RWPE2 (cell line): ENCODE measurements around the gene E2F4.
A peak's percentile ranks its signal among the peaks of the same experiment; 100 is the strongest.

ENCODE experiments used
- ATAC-seq: fragments of 200-7000 bp; cut with Tn5 transposase; 3 replicates; pipeline ENCODE4 v1.9.1; 2021; ENCODE audit warnings: low read depth
- DNase-seq: peaks from one replicate; pipeline ENCODE4 v3.0.0-alpha.2; 2020; ENCODE audit warnings: low spot score
- H3K27ac ChIP-seq: fragments of 450-650 bp; 2 replicates; pipeline ENCODE4 v1.5.1; 2017; ENCODE audit warnings: mild to moderate bottlenecking; ENCODE audit not compliant: poor library complexity, severe bottlenecking
- H3K27me3 ChIP-seq: fragments of 250-450 bp; sonication (Bioruptor Pico); 2 replicates; pipeline ENCODE4 v1.5.1; 2021; ENCODE audit warnings: mild to moderate bottlenecking, moderate library complexity; ENCODE audit not compliant: insufficient read depth, poor library complexity, severe bottlenecking
- H3K36me3 ChIP-seq: fragments of 250-450 bp; sonication (Bioruptor Pico); 2 replicates; pipeline ENCODE4 v1.5.1; 2020; ENCODE audit warnings: low read depth, mild to moderate bottlenecking, moderate library complexity
- H3K4me1 ChIP-seq: fragments of 250-450 bp; sonication (Bioruptor Pico); 2 replicates; pipeline ENCODE4 v1.5.1; 2021; ENCODE audit warnings: mild to moderate bottlenecking, moderate library complexity; ENCODE audit not compliant: insufficient read depth, poor library complexity, severe bottlenecking
- H3K4me3 ChIP-seq: fragments of 250-450 bp; sonication (Bioruptor Pico); 2 replicates; pipeline ENCODE4 v1.5.1; 2021; ENCODE audit warnings: mild to moderate bottlenecking, moderate library complexity; ENCODE audit not compliant: severe bottlenecking
- H3K9me3 ChIP-seq: fragments of 250-450 bp; sonication (Bioruptor Pico); 2 replicates; pipeline ENCODE4 v1.5.1; 2021; ENCODE audit warnings: mild to moderate bottlenecking, moderate library complexity; ENCODE audit not compliant: severe bottlenecking
- CTCF ChIP-seq: fragments of 450-650 bp; IDR thresholded peaks from one replicate; pipeline ENCODE4 v1.5.1; 2017; ENCODE audit warnings: mild to moderate bottlenecking, moderate library complexity; ENCODE audit not compliant: poor library complexity, severe bottlenecking

E2F4 gene

GRCh38 chr16:67202426-67202825, 10.5 kb downstream of the E2F4 start:
- ATAC-seq, result no peak
- Histone ChIP-seq H3K4me1 (peaks cover 17% of the 10 kb centered on the region), H3K27me3 (no peaks in the 10 kb centered on the region), H3K9me3 (no peaks in the 10 kb centered on the region), H3K27ac (no peak overlapping the region), H3K36me3 (peaks cover 43% of the 10 kb centered on the region), H3K4me3 (no peak overlapping the region)
- no peak for TF ChIP-seq CTCF
- DNase-seq, result peak; percentile 49

GRCh38 chr16:67202956-67203493, 11.1 kb downstream of the E2F4 start:
- H3K27ac ChIP-seq, result no peak overlapping the region
- H3K27me3 ChIP-seq, result no peaks in the 10 kb centered on the region
- H3K4me1 ChIP-seq, result peaks cover 23% of the 10 kb centered on the region
- peaks cover 37% of the 10 kb centered on the region for H3K36me3 ChIP-seq
- no peak for ATAC-seq
- no peak overlapping the region for H3K4me3 ChIP-seq
- no peak for TF ChIP-seq CTCF
- peak; percentile 52 for DNase-seq
- no peaks in the 10 kb centered on the region for H3K9me3 ChIP-seq

- Histone ChIP-seq H3K36me3 (peaks cover 30% of the 10 kb centered on the region), H3K4me1 (peaks cover 26% of the 10 kb centered on the region), H3K27ac (peak overlapping the region; percentile 92), H3K4me3 (no peak overlapping the region), H3K9me3 (no peaks in the 10 kb centered on the region), H3K27me3 (no peaks in the 10 kb centered on the region)
- DNase-seq (peak; percentile 55), ATAC-seq (no peak)
- TF ChIP-seq CTCF, result no peak
Observed at GRCh38 chr16:67204076-67204475, 12.1 kb downstream of the E2F4 start.

GRCh38 chr16:67206129-67206837, 14.3 kb downstream of the E2F4 start:
- ATAC-seq, result peak; percentile 0; the same call in 1 of the 3 replicates
- Histone ChIP-seq H3K4me1 (peaks cover 26% of the 10 kb centered on the region), H3K4me3 (no peak overlapping the region), H3K27ac (peak overlapping the region; percentile 92), H3K9me3 (no peaks in the 10 kb centered on the region), H3K27me3 (no peaks in the 10 kb centered on the region), H3K36me3 (peaks cover 19% of the 10 kb centered on the region)
- TF ChIP-seq CTCF, result no peak
- DNase-seq, result peak; percentile 46

GRCh38 chr16:67206838-67207248, 14.9 kb downstream of the E2F4 start:
- DNase-seq (peak; percentile 80), ATAC-seq (peak; percentile 47)
- no peak for TF ChIP-seq CTCF
- Histone ChIP-seq H3K4me3 (no peak overlapping the region), H3K9me3 (no peaks in the 10 kb centered on the region), H3K36me3 (peaks cover 13% of the 10 kb centered on the region), H3K27me3 (no peaks in the 10 kb centered on the region), H3K4me1 (peaks cover 27% of the 10 kb centered on the region), H3K27ac (peak overlapping the region; percentile 92)
